ENCODE data around the gene AGBL1. TPM values are rescaled to one million over a fixed set of nuclear protein-coding genes. Genes with fewer than 3 reads are reported as not detected.

The AGBL1 gene
- total and polyA plus RNA-seq, 2 experiments from 2014 or later = 0.03 TPM; not detected in 1

DNA sequence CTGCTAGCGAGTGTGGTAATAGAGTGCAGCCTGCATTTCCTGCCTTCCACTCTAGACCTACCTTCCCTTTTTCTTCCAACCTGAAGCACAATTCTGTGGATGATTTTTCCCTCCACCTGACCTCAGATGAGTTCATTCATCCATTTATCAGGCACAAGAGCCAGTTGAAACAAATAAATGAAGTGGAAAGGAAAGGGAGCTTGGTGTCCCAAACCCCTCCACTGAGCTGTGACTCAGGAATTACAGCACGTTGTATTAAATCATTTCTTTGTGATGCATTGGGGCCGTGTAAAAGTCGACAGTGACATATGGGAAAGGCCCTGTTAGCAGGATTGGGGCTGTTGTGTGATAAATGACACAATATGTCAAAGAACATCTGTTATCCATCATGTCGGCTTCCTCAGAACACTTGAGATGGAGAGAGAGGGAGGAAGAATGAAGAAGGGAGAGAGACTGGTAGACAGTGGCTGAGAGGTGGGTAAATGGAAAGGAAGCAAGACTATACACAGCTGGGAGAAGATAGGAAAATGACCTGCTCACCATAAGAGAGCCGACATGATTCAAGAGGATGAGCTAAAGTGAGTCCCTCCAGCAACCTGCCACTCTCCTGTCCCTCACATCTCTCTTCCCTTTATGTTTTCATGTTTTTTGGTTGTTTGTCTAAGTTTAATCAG, 366.0 kb downstream of the AGBL1 start (continued):
- no peak for TF ChIP-seq ETS1 (IDR thresholded peaks at IDR 0.05)
- TF ChIP-seq CREB1 (CRISPR knock-in tag; IDR thresholded peaks at IDR 0.05; ENCODE audit: low read depth) = no peak
- TF ChIP-seq, protein P1, sequence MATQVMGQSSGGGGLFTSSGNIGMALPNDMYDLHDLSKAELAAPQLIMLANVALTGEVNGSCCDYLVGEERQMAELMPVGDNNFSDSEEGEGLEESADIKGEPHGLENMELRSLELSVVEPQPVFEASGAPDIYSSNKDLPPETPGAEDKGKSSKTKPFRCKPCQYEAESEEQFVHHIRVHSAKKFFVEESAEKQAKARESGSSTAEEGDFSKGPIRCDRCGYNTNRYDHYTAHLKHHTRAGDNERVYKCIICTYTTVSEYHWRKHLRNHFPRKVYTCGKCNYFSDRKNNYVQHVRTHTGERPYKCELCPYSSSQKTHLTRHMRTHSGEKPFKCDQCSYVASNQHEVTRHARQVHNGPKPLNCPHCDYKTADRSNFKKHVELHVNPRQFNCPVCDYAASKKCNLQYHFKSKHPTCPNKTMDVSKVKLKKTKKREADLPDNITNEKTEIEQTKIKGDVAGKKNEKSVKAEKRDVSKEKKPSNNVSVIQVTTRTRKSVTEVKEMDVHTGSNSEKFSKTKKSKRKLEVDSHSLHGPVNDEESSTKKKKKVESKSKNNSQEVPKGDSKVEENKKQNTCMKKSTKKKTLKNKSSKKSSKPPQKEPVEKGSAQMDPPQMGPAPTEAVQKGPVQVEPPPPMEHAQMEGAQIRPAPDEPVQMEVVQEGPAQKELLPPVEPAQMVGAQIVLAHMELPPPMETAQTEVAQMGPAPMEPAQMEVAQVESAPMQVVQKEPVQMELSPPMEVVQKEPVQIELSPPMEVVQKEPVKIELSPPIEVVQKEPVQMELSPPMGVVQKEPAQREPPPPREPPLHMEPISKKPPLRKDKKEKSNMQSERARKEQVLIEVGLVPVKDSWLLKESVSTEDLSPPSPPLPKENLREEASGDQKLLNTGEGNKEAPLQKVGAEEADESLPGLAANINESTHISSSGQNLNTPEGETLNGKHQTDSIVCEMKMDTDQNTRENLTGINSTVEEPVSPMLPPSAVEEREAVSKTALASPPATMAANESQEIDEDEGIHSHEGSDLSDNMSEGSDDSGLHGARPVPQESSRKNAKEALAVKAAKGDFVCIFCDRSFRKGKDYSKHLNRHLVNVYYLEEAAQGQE (IDR thresholded peaks at IDR 0.05; ENCODE audit: unreplicated experiment) = no peak
- no peak for TF ChIP-seq JUNB (IDR thresholded peaks at IDR 0.05; ENCODE audit: unreplicated experiment)
- TF ChIP-seq NANOG (IDR thresholded peaks at IDR 0.05; ENCODE audit: borderline replicate concordance) = no peak
- no peak for TF ChIP-seq POLR2AphosphoS5 (IDR thresholded peaks at IDR 0.05; ENCODE audit: low read depth)

DNA sequence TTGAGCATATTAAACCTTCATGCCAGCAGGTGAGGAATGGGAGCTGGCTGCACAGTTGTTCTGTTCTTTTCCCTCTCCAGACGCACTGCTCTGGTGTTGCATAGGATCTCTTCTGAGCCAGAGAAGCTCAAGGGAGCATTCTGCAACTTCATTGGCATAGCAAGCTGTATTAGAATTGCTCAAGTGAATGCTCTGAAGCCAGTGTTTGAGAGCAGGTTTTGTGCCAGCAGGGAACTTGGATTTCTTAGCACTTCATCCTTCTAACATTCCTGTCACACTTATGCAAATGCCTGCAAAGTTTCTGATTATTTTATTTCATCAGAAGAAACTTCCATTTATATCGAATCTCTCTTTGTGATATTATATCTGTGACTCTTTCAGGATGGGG, 366.6 kb downstream of the AGBL1 start:
- Histone ChIP-seq H3K4me2 (no peak overlapping the region), H3K4me3 (no peak overlapping the region), H3F3A (replicated peaks; ENCODE audit: low read depth) (no peaks in the 10 kb centered on the region), H3K4me1 (ENCODE audit: insufficient read depth) (no peaks in the 10 kb centered on the region), H3K36me3 (ENCODE audit: insufficient read depth) (no peaks in the 10 kb centered on the region), H3K9me2 (ENCODE audit: insufficient read depth) (no peaks in the 10 kb centered on the region), H4K20me1 (replicated peaks; ENCODE audit: insufficient read depth) (no peaks in the 10 kb centered on the region), H3K27ac (ENCODE audit: low read depth) (no peak overlapping the region), H3K27me3 (ENCODE audit: insufficient read depth) (no peaks in the 10 kb centered on the region), H3K79me2 (replicated peaks; ENCODE audit: insufficient read depth) (no peaks in the 10 kb centered on the region), H2AFZ (0 out of 2 replicates have a peak overlapping the region, but pooled peaks have one; percentile 7)
- H3K4me1 Mint-ChIP-seq = no peaks in the 10 kb centered on the region
- no peak overlapping the region for H3K27ac Mint-ChIP-seq
- H3K4me3 Mint-ChIP-seq = no peak overlapping the region
- DNase-seq (ENCODE audit: low spot score) = no peak
- no peaks in the 10 kb centered on the region for H3K9me3 Mint-ChIP-seq
- no peak for ATAC-seq
- H3K27me3 Mint-ChIP-seq (ENCODE audit: insufficient read depth, low read depth, poor library complexity) = no peaks in the 10 kb centered on the region
- no peaks in the 10 kb centered on the region for H3K36me3 Mint-ChIP-seq (ENCODE audit: low read depth)
- TF ChIP-seq JUNB (IDR thresholded peaks at IDR 0.05; ENCODE audit: unreplicated experiment) (no peak), EZH2phosphoT487 (IDR thresholded peaks at IDR 0.05; ENCODE audit: unreplicated experiment) (no peak), NANOG (IDR thresholded peaks at IDR 0.05; ENCODE audit: borderline replicate concordance) (no peak), ZNF331 (CRISPR knock-in tag; IDR thresholded peaks at IDR 0.05; ENCODE audit: low read depth) (no peak), ZNF114 (CRISPR knock-in tag; IDR thresholded peaks at IDR 0.05) (no peak), EZH2 (IDR thresholded peaks at IDR 0.05; ENCODE audit: low read depth, unreplicated experiment) (no peak), POLR2AphosphoS5 (IDR thresholded peaks at IDR 0.05; ENCODE audit: low read depth) (no peak)
- TF ChIP-seq, protein P2, sequence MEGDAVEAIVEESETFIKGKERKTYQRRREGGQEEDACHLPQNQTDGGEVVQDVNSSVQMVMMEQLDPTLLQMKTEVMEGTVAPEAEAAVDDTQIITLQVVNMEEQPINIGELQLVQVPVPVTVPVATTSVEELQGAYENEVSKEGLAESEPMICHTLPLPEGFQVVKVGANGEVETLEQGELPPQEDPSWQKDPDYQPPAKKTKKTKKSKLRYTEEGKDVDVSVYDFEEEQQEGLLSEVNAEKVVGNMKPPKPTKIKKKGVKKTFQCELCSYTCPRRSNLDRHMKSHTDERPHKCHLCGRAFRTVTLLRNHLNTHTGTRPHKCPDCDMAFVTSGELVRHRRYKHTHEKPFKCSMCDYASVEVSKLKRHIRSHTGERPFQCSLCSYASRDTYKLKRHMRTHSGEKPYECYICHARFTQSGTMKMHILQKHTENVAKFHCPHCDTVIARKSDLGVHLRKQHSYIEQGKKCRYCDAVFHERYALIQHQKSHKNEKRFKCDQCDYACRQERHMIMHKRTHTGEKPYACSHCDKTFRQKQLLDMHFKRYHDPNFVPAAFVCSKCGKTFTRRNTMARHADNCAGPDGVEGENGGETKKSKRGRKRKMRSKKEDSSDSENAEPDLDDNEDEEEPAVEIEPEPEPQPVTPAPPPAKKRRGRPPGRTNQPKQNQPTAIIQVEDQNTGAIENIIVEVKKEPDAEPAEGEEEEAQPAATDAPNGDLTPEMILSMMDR (conservative IDR thresholded peaks at IDR 0.05; ENCODE audit: low read depth in 2 of 2) = no peak
- TF ChIP-seq, protein P3, sequence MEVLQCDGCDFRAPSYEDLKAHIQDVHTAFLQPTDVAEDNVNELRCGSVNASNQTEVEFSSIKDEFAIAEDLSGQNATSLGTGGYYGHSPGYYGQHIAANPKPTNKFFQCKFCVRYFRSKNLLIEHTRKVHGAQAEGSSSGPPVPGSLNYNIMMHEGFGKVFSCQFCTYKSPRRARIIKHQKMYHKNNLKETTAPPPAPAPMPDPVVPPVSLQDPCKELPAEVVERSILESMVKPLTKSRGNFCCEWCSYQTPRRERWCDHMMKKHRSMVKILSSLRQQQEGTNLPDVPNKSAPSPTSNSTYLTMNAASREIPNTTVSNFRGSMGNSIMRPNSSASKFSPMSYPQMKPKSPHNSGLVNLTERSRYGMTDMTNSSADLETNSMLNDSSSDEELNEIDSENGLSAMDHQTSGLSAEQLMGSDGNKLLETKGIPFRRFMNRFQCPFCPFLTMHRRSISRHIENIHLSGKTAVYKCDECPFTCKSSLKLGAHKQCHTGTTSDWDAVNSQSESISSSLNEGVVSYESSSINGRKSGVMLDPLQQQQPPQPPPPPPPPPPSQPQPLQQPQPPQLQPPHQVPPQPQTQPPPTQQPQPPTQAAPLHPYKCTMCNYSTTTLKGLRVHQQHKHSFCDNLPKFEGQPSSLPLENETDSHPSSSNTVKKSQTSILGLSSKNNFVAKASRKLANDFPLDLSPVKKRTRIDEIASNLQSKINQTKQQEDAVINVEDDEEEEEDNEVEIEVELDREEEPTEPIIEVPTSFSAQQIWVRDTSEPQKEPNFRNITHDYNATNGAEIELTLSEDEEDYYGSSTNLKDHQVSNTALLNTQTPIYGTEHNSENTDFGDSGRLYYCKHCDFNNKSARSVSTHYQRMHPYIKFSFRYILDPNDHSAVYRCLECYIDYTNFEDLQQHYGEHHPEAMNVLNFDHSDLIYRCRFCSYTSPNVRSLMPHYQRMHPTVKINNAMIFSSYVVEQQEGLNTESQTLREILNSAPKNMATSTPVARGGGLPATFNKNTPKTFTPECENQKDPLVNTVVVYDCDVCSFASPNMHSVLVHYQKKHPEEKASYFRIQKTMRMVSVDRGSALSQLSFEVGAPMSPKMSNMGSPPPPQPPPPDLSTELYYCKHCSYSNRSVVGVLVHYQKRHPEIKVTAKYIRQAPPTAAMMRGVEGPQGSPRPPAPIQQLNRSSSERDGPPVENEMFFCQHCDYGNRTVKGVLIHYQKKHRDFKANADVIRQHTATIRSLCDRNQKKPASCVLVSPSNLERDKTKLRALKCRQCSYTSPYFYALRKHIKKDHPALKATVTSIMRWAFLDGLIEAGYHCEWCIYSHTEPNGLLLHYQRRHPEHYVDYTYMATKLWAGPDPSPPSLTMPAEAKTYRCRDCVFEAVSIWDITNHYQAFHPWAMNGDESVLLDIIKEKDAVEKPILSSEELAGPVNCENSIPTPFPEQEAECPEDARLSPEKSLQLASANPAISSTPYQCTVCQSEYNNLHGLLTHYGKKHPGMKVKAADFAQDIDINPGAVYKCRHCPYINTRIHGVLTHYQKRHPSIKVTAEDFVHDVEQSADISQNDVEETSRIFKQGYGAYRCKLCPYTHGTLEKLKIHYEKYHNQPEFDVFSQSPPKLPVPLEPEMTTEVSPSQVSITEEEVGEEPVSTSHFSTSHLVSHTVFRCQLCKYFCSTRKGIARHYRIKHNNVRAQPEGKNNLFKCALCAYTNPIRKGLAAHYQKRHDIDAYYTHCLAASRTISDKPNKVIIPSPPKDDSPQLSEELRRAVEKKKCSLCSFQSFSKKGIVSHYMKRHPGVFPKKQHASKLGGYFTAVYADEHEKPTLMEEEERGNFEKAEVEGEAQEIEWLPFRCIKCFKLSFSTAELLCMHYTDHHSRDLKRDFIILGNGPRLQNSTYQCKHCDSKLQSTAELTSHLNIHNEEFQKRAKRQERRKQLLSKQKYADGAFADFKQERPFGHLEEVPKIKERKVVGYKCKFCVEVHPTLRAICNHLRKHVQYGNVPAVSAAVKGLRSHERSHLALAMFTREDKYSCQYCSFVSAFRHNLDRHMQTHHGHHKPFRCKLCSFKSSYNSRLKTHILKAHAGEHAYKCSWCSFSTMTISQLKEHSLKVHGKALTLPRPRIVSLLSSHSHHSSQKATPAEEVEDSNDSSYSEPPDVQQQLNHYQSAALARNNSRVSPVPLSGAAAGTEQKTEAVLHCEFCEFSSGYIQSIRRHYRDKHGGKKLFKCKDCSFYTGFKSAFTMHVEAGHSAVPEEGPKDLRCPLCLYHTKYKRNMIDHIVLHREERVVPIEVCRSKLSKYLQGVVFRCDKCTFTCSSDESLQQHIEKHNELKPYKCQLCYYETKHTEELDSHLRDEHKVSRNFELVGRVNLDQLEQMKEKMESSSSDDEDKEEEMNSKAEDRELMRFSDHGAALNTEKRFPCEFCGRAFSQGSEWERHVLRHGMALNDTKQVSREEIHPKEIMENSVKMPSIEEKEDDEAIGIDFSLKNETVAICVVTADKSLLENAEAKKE (CRISPR knock-in tag; IDR thresholded peaks at IDR 0.05) = no peak

All from GM23338 (cell line).